ENCODE data around the gene TPD52L2.

The TPD52L2 gene

DNA sequence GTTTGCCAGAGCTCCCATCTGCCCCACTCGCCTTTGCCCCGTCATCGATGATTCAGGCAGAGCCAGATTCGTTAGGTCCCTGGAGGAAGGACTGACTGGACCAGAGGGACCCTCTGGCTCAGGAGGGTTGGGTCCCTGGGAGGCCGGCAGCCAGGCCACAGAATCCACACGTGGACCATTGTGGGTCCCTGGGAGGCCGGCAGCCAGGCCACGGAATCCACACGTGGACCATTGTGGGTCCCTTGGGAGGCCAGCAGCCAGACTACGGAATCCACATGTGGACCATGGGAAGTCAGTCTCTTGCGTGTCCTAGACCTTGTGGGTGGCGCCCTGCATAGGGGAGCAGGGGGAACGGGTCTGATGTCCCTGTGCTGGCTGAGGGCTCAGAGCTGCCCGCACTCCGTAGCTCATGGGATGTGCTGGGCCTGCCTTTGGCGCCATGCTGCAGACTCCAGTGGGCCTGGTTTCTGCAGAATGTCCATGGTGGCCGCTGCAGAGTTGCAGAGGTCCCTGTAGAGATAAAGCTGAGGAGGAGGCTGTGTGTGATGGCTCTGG lies 67.6 kb downstream of the TPD52L2 start:
- no peak for DNase-seq (ENCODE audit: low spot score)

DNA sequence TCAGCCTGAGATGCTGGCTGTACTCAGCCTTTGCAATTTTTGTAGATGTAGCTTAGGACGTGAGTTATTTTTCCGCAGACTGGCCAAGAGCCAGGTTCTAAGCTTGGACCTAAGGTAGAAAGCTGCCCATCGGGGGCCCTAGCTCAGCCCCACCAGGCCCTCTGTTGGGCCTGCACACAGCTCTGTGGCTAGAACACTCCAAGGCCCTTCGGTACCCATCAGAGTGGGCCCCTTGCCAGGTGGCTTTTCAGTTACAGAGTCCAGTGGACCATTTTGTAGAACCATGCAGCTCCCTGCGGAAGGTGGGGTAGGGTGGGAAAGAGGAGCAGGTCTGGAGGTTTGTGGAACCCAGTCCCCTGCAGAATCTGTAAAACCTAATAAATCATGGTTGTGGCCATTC lies 68.6 kb downstream of the TPD52L2 start:
- DNase-seq (ENCODE audit: low spot score) = no peak

DNA sequence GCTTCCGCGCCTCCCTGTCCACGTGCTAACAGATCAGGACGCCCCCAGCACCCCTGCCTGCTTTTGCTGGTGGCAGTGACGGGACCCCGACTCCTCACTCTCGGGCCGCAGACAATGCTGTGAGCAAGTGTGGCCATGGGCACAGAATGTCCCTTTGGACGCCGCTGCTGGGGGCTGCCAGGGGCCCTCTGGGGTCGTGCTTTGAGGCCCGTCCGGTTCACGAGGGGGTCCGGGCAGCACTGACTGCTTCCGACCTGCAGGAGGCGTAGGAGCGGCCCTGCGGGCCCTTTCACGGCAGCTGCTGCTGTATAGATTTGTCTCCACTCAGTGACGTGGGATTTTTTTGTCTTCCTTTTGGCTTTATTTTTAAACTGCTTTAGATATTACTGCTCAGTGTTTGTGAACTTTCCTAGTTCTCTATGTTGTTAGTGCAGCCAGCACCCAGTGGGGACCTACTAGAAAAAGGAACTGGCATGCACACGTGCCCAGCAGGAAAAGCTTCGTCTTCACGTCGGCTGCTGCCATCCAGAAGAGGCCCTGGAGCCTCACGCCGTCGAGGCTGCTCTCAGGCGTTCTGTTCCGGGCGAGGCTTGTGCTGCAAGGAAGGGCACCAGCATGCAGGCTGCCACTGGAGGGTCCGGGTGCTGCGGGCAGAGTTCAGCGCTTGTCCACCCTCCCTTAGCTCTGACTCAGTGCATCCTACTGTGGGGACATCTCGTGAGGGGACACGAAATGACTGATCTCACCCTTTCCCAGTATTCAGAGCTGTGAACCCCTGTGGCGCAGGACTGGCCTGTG lies 69.4 kb downstream of the TPD52L2 start:
- no peak for DNase-seq (ENCODE audit: low spot score)

DNA sequence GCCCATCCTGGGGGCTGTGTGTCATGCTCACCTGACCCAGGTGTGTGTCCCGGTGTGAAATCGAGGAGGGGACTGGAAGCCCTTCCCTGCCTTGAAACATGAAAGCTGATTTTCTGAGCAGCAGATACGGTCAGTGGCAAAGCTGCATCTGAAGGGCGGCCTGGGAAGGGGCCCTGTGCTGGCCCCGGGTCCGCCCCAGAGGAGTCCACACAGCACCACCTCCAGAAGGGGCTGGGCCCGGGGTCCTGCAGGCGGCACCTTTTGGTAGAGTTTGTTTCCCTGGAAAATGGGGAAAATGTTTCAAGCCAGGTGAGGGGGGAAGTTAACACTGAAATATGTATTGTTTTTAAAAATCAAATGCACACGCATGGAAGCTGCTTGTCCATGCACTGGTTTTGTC lies 70.4 kb downstream of the TPD52L2 start:
- DNase-seq (ENCODE audit: low spot score) = no peak

DNA sequence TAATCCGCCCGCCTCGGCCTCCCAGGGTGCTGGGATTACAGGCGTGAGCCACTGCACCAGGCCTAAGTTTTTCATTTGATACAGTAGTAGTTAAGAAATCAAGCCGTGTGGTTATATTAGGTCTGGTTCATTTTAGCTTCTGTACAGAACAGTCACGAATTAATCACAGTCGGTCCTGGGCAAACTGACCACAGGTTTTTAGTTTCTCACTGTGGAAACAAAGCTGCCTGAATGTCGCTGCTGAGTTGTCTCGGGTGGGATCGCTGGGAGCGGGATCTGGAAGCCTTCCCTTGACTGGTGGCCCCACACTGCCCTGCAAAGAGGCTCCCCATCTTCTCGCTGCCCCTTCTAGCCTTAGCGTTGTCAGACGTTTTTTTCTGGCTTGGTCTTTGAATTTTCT lies 72.5 kb downstream of the TPD52L2 start:
- no peak for DNase-seq (ENCODE audit: low spot score)

DNA sequence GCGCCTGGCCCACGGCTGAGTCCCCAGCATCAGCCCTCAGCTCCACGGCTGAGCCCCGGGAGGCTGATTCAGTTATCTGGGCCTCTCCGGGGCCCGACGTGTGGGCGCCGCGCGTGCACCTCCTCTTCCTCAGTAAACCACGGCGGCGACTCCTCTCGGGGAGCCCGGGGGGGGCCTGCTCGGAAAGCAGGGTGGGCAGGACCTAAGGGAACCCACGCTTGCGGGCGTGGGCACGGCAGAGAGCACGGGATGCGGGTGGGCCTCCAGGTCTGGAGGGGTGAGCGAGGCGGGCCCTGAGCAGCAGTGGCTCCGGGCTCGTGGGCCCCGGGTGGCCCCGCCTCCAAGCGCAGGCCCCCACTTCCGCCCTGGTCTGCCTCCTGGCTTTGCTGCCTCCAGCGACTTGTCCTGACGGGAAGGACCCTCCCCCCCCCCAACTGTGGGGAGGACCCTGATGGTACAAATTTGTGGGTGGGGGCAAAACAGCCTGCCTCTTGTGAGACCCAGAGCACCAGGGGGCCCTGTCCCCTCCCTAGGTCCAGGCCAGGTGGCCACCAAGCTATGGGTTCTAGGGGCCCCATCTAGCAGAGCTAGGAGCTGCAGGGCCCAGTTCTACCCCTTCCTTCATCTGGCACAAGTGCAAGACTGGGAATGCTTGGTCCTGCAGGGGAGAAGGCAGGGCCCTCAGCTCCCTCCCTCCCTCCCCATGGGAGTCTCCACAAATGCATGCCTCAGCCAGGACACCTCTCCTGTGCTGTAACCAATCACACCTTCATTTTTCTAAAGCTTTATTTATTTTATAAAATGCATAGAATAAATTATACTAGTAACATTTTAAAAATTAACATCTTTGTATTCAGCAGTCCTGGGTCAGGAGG lies 74.2 kb downstream of the TPD52L2 start:
- DNase-seq (ENCODE audit: low spot score) = no peak

DNA sequence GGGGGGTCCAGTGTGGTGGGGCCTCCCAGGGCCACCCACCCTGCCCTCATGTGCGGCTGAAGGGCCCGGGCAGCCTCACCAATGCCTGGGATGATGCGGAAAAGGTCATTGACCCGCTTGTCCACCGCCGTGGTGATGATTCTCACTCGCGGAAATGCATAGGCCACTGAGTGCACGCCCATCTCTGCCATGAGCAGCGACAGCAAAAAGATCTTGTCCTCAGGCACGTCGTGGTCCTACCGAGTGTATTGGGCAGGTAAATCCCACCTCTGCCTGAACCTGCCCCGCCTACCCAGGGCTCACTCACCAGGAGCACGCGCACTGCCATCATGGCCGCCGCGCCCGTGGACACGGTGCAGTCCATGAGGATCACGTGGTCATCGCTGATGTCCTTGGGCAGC lies 75.0 kb downstream of the TPD52L2 start:
- DNase-seq (ENCODE audit: low spot score) = no peak

DNA sequence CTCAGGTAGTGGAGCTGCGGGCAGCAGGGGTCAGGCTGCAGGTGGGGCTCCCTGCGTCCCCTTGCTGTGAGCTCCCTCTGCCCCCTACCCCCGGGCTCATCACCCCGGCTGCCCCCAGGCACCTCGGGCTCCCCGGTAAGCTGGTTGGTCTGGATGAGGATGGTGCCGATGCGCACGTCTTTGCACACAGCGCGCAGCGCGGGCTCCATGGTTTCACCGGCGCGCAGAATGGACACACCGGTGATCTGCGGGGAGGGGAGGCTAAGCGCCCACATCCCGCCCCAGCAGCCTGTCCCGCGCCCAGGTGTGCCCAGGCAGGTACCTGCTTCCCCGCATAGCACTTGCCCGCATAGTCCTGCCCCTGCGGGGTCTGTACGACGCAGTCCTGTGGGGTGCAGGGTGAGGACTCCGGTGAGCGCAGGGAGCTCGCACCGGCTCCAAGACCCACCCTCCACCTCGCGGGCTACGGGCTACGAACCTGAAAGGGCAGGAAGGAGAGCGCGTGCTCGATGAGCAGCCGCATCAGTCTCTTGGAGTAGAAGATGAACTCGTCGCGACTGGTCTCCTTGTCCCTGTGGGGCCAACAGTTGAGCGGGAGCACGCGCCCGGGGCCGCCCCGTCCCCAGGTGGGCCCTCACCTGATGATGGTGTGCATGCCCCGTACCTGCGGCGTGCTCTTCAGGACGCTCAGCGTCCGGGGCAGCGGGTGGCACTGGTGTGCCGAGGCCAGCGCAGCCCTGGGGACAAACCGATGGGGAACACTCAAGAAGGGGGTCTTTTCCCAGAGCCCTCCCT lies 75.6 kb downstream of the TPD52L2 start:
- no peak for DNase-seq (ENCODE audit: low spot score)
